Measurements from ENCODE around the gene IPO4.

The IPO4 gene

DNA sequence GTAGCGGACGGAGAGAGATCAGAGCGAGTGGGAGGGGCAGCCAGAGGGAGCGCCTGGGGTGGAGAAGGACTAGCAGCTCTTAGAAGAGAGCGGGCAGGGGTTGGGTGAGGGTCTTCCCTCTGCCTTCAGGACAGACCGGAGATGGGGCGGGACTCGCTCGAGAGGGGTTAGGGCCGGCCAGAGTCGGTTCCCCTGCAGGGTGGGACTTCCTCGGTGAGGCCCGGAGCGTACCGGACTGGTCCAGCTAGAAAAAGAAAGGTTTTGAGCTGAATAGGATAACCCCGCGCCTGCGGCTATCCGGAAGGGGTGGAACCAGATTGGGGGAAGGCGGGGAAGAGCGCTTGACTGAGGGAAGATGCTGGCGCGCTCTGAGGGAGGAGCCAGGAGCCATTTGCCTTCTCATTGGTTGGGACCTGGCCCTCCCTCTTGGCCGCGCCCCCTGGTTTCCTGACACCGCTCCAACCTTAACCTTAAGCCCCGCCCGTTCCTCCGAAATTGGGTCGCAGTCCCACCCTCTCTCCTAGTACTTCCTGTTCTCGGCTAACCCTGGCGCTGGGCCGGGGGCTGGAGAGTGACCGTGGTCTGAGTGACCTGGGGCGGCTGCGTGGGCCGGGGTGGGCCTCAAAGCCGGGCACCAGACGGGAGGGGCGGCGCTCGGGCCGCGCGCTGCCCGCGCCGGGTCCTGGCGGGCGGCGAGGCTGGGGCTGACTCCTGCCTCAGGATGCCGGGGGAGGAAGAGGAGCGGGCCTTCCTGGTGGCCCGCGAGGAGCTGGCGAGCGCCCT lies 41.4 kb downstream of the IPO4 start, which contains the start of gene RNF31:
RNF31 (plus strand) TSS at position 521 of the 783 bp plus-strand sequence; CDS start at position 722, 201 bp downstream.
- peaks cover 94% of the 10 kb centered on the region for H3K36me3 Mint-ChIP-seq (ENCODE audit: low read depth)
- no peaks in the 10 kb centered on the region for H3K27me3 Mint-ChIP-seq
- no peaks in the 10 kb centered on the region for H3K9me3 Mint-ChIP-seq
- intact Hi-C loops (cut with micrococcal nuclease), result loop anchor here (1.0 to 2.0 kb wide), 4 partner anchors 14 to 86 kb away; partner anchors contain the start of genes DCAF11, GMPR2, IPO4 and IRF9
- H3K4me1 Mint-ChIP-seq (ENCODE audit: low read depth), result peaks cover 59% of the 10 kb centered on the region
- peak within 1 kb of the TSS; percentile 98 for H3K4me3 Mint-ChIP-seq
- peak within 1 kb of the TSS; percentile 91 for H3K27ac Mint-ChIP-seq

- Mint-ChIP-seq H3K4me3 (peak within 1 kb of the TSS; percentile 98), H3K9me3 (no peaks in the 10 kb centered on the region), H3K36me3 (ENCODE audit: low read depth) (peaks cover 88% of the 10 kb centered on the region), H3K27ac (peak within 1 kb of the TSS; percentile 91), H3K27me3 (no peaks in the 10 kb centered on the region), H3K4me1 (ENCODE audit: low read depth) (peaks cover 65% of the 10 kb centered on the region)
- intact Hi-C loops (cut with micrococcal nuclease), result loop anchor here (2.0 kb wide), 2 partner anchors 42 to 86 kb away; partner anchors contain the start of genes GMPR2, IPO4 and NEDD8
Measured at GRCh38 chr14:24146453-24146977, 42.1 kb downstream of the IPO4 start, which contains the start of gene PSME2. TSS of gene PSME2 (minus strand) at chr14:24146610. CDS start at chr14:24146581, 29 bp downstream.

GRCh38 chr14:24145690-24146452 lies 42.7 kb downstream of the IPO4 start:
- Mint-ChIP-seq H3K27me3 (no peaks in the 10 kb centered on the region), H3K9me3 (no peaks in the 10 kb centered on the region), H3K4me3 (peak overlapping the region; percentile 98), H3K4me1 (ENCODE audit: low read depth) (peaks cover 67% of the 10 kb centered on the region), H3K27ac (peak overlapping the region; percentile 91), H3K36me3 (ENCODE audit: low read depth) (peaks cover 85% of the 10 kb centered on the region)
- intact Hi-C loops (cut with micrococcal nuclease), result loop anchor here (2.0 kb wide), 2 partner anchors 43 to 87 kb away; partner anchors contain the start of genes GMPR2, IPO4 and NEDD8

GRCh38 chr14:24145219-24145618 lies 43.4 kb downstream of the IPO4 start:
- H3K27me3 Mint-ChIP-seq, result no peaks in the 10 kb centered on the region
- no peaks in the 10 kb centered on the region for H3K9me3 Mint-ChIP-seq
- H3K27ac Mint-ChIP-seq, result peak overlapping the region; percentile 91
- peaks cover 69% of the 10 kb centered on the region for H3K4me1 Mint-ChIP-seq (ENCODE audit: low read depth)
- intact Hi-C loops (cut with micrococcal nuclease), result no loop called here
- peak overlapping the region; percentile 98 for H3K4me3 Mint-ChIP-seq
- H3K36me3 Mint-ChIP-seq (ENCODE audit: low read depth), result peaks cover 84% of the 10 kb centered on the region

GRCh38 chr14:24144451-24144850 lies 44.2 kb downstream of the IPO4 start:
- Mint-ChIP-seq H3K4me1 (ENCODE audit: low read depth) (peaks cover 69% of the 10 kb centered on the region), H3K4me3 (no peak overlapping the region), H3K27me3 (no peaks in the 10 kb centered on the region), H3K27ac (no peak overlapping the region), H3K36me3 (ENCODE audit: low read depth) (peaks cover 80% of the 10 kb centered on the region), H3K9me3 (no peaks in the 10 kb centered on the region)
- intact Hi-C loops (cut with micrococcal nuclease), result no loop called here

DNA sequence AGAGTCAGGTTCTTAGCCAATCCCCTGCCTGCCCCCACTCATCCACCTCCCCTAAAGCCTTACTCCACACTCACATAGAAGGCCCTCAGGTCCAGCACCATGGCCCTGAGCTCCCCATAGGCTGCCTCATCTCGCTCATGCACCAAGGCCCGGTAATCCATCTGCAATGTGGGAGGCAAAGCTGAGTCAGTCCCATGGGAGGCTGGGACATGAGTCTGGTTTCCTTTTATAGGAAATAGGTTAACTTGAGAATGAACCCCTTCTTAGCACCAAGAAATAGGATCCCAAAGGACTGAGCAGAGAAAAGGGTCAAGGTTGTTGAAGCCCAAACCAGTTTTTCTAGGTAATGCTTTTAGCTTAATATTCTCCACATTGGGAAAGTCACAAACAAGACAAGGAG lies 45.1 kb downstream of the IPO4 start:
- H3K27ac Mint-ChIP-seq, result no peak overlapping the region
- peaks cover 80% of the 10 kb centered on the region for H3K36me3 Mint-ChIP-seq (ENCODE audit: low read depth)
- intact Hi-C loops (cut with micrococcal nuclease), result no loop called here
- no peaks in the 10 kb centered on the region for H3K27me3 Mint-ChIP-seq
- peaks cover 69% of the 10 kb centered on the region for H3K4me1 Mint-ChIP-seq (ENCODE audit: low read depth)
- H3K4me3 Mint-ChIP-seq, result no peak overlapping the region
- no peaks in the 10 kb centered on the region for H3K9me3 Mint-ChIP-seq

DNA sequence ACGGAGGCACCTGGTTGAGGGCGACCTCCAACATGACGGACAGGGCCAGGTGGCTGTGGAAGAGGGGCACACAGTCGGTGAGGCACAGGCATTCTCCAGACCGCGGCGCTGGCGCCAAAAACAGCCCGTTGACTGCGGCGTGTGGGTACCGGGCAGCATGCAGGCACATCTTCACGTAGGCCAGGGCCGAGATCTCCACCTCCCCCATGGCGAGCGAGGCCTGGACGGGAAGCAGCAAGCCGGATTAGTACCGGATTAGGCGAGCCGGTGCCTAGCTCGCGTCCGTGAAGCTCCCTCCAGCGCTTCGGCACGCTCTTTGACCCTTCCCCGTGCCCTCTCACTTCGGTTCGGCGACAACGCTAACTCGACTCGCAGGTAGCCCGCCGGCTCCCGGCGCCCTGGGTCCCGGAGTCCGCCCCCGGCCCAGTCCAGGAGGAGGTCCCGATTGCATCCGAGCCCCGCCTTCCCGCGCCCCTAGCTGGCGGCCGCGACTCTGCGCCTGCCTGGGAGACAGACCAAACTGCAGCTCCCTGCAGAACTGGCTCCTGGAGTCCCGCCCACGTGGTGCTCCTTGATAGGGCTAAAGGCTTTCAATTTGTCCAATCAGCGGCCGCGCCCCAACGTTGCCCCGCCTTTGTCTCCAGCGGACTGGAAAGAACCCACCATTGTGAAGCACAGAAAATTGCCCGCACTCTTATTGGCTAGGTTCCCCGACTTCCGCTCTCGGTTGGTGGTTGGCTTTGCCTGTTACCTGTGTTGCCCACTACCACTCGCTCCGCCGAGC lies 47.3 kb downstream of the IPO4 start, which contains the start of gene EMC9:
EMC9 (minus strand) TSS at position 495 of the 784 bp plus-strand sequence; CDS start at position 208, 287 bp downstream.
- peak within 1 kb of the TSS; percentile 95 for H3K4me3 Mint-ChIP-seq
- no peaks in the 10 kb centered on the region for H3K27me3 Mint-ChIP-seq
- H3K27ac Mint-ChIP-seq, result peak within 1 kb of the TSS; percentile 86
- no peaks in the 10 kb centered on the region for H3K9me3 Mint-ChIP-seq
- intact Hi-C loops (cut with micrococcal nuclease), result loop anchor here (1.0 kb wide), 1 partner anchor 27 kb away; the partner anchor contains the start of genes DCAF11 and NRL
- H3K4me1 Mint-ChIP-seq (ENCODE audit: low read depth), result peaks cover 82% of the 10 kb centered on the region
- peaks cover 81% of the 10 kb centered on the region for H3K36me3 Mint-ChIP-seq (ENCODE audit: low read depth)

DNA sequence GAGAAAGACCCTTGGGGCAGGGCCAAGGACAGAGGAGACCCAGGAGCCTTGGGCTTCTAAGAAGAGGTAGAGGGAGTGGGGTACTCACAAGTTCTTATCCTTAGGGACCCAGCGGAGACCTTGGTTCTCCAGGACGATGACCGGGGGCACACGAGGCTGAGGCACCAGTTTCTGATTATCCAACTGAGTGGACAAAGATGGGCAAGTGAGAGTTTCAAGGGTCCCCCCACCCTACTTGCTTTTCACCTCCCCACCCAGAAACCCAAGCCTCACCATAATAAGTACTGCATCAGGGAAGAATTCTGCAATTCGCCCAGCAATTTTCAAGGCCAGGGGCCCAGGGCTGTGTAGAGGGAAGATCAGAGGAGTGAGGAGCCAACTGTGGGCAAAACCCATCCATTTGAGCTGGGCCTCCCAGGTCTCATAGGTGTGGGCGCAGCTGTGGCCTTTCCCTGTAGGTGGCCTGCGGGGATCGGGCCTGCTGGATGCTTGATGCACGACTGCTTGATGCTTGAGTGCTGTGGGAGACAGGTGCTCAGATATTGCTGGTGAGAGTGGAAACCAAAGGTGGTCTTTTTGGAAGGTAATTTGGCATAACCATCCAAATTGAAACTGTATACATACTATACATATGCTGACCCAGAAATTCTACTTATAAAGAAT lies 49.2 kb downstream of the IPO4 start:
- Mint-ChIP-seq H3K4me1 (ENCODE audit: low read depth) (peaks cover 72% of the 10 kb centered on the region), H3K9me3 (no peaks in the 10 kb centered on the region), H3K4me3 (no peak overlapping the region), H3K27ac (peak overlapping the region; percentile 42), H3K27me3 (no peaks in the 10 kb centered on the region), H3K36me3 (ENCODE audit: low read depth) (peaks cover 65% of the 10 kb centered on the region)
- intact Hi-C loops (cut with micrococcal nuclease), result no loop called here

- H3K4me1 Mint-ChIP-seq (ENCODE audit: low read depth), result peaks cover 67% of the 10 kb centered on the region
- intact Hi-C loops (cut with micrococcal nuclease), result no loop called here
- H3K27ac Mint-ChIP-seq, result peak overlapping the region; percentile 76
- H3K27me3 Mint-ChIP-seq, result no peaks in the 10 kb centered on the region
- no peaks in the 10 kb centered on the region for H3K9me3 Mint-ChIP-seq
- peaks cover 57% of the 10 kb centered on the region for H3K36me3 Mint-ChIP-seq (ENCODE audit: low read depth)
- H3K4me3 Mint-ChIP-seq, result no peak overlapping the region
Measured at GRCh38 chr14:24138396-24139271, 50.0 kb downstream of the IPO4 start.

DNA sequence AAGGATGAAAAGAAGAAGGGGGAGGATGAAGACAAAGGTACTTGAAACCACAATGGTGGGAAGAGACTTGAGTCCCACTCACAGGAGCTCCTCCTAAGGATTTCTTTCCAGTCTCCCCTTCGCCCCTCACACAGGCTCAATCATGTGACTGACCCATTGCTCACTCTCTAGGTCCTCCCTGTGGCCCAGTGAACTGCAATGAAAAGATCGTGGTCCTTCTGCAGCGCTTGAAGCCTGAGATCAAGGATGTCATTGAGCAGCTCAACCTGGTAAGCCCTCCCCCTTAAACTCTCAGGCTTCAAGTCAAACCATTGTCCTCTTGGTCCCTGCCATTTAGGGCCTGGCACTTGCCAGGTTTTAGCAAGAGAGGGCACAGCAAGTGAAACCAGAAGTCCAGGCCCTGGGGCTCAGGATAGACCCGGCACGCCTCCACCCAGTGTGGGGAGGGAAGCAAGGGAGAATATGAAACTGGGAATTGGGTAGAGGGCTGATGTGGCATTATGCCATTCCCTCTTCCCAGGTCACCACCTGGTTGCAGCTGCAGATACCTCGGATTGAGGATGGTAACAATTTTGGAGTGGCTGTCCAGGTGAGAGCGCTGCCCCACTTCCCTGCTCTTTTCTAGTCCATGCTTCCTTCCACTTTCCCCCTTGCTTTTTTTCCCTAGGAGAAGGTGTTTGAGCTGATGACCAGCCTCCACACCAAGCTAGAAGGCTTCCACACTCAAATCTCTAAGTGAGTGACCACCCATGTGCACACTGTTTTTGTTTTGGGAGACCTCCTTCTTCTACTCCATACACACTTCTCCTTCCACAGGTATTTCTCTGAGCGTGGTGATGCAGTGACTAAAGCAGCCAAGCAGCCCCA lies 50.9 kb downstream of the IPO4 start:
- H3K4me3 Mint-ChIP-seq, result no peak overlapping the region
- peak overlapping the region; percentile 76 for H3K27ac Mint-ChIP-seq
- H3K4me1 Mint-ChIP-seq (ENCODE audit: low read depth), result peaks cover 66% of the 10 kb centered on the region
- no peaks in the 10 kb centered on the region for H3K27me3 Mint-ChIP-seq
- H3K9me3 Mint-ChIP-seq, result no peaks in the 10 kb centered on the region
- peaks cover 52% of the 10 kb centered on the region for H3K36me3 Mint-ChIP-seq (ENCODE audit: low read depth)
- intact Hi-C loops (cut with micrococcal nuclease), result no loop called here

DNA sequence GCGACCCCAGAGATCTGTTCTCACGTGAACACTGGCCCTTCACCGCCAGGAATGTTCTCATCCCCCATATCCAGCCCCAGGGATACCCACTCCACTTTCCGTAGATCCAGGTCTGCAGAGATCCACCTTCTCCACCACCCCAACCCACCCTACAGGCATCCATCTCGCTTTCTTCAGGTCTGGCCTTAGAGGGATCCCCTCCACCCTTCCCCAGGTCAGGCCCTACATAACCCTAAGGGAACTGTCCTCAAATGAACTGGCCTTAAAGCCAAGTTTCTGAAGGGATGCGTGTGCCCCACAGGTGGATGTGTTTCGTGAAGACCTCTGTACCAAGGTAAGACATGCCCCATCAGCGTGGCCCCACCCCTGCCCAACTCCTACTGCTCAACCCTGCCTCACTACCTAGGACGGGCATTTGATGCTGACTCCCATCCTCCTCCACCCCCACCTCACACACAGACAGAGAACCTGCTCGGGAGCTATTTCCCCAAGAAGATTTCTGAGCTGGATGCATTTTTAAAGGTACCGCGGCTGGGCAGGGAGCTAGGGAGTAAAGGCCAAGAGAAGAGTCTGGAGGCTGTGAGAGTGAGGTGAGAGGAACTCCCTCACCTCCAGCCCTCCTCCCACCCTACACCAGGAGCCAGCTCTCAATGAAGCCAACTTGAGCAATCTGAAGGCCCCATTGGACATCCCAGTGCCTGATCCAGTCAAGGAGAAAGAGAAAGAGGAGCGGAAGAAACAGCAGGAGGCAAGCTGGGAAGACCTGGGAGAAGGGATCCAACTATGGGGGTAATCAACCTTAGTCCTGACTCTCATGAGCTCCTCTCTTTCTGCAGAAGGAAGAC lies 51.7 kb downstream of the IPO4 start:
- H3K36me3 Mint-ChIP-seq (ENCODE audit: low read depth), result peaks cover 57% of the 10 kb centered on the region
- peak overlapping the region; percentile 76 for H3K27ac Mint-ChIP-seq
- H3K4me3 Mint-ChIP-seq, result peak overlapping the region; percentile 85
- peaks cover 62% of the 10 kb centered on the region for H3K4me1 Mint-ChIP-seq (ENCODE audit: low read depth)
- no peaks in the 10 kb centered on the region for H3K27me3 Mint-ChIP-seq
- intact Hi-C loops (cut with micrococcal nuclease), result loop anchor here (1.0 kb wide), 1 partner anchor 22 kb away; no protein-coding TSS in a partner anchor
- H3K9me3 Mint-ChIP-seq, result no peaks in the 10 kb centered on the region
